T-helper 1 cell treated with Interleukin-12 subunit alpha and Interleukin-12 subunit beta and Interleukin-4 antibody, amounts not matched to agents 30 ng/mL and 1 ng/mL, for 36 hours (primary cell): ENCODE data around the gene MORN1. TPM values are rescaled to one million over a fixed set of nuclear protein-coding genes. Genes with fewer than 3 reads are reported as not detected.

Experiments used
- intact Hi-C: fragments of 100-400 bp; cut with micrococcal nuclease; formaldehyde crosslinking; loops from one replicate; pipeline ENCODE4 v1.15.1; 2024
- total RNA-seq: library from RNA; stranded (reverse); gene quantifications from 2 replicates; pipeline ENCODE4 v1.2.3, GENCODE V29; 2022

MORN1 gene
- total RNA-seq, 1 donor from 2014 or later, result 7.8 TPM

GRCh38 chr1:2388004-2388913 is 3.1 kb downstream of the MORN1 start:
- intact Hi-C loops, result no loop called here

GRCh38 chr1:2386636-2387611 is 4.4 kb downstream of the MORN1 start:
- intact Hi-C loops, result no loop called here

GRCh38 chr1:2385606-2386280 is 5.6 kb downstream of the MORN1 start:
- intact Hi-C loops, result no loop called here

- intact Hi-C loops, result no loop called here
Measured at GRCh38 chr1:2384941-2385481, 6.3 kb downstream of the MORN1 start.

- intact Hi-C loops, result no loop called here
Measured at GRCh38 chr1:2384130-2384860, 7.1 kb downstream of the MORN1 start.

- intact Hi-C loops, result no loop called here
Measured at GRCh38 chr1:2383576-2383975, 7.8 kb downstream of the MORN1 start.

- intact Hi-C loops, result no loop called here
Measured at GRCh38 chr1:2382621-2383361, 8.6 kb downstream of the MORN1 start.

GRCh38 chr1:2381741-2382620 is 9.4 kb downstream of the MORN1 start:
- intact Hi-C loops, result loop anchor here (1.0 kb wide), 2 partner anchors 183 to 187 kb away; no protein-coding TSS in a partner anchor

- intact Hi-C loops, result loop anchor here (1.0 kb wide), 2 partner anchors 182 to 186 kb away; no protein-coding TSS in a partner anchor
Measured at GRCh38 chr1:2380816-2381591, 10.3 kb downstream of the MORN1 start.

- intact Hi-C loops, result no loop called here
Measured at GRCh38 chr1:2379733-2380404, 11.5 kb downstream of the MORN1 start.

GRCh38 chr1:2378956-2379732 is 12.2 kb downstream of the MORN1 start:
- intact Hi-C loops, result no loop called here

- intact Hi-C loops, result no loop called here
Measured at GRCh38 chr1:2378441-2378851, 12.9 kb downstream of the MORN1 start.

- intact Hi-C loops, result no loop called here
Measured at GRCh38 chr1:2377751-2378440, 13.5 kb downstream of the MORN1 start.

- intact Hi-C loops, result no loop called here
Measured at GRCh38 chr1:2376931-2377672, 14.3 kb downstream of the MORN1 start.

GRCh38 chr1:2376261-2376741 is 15.1 kb downstream of the MORN1 start:
- intact Hi-C loops, result no loop called here
